Measurements from ENCODE around the gene PDGFA. TPM values are rescaled to one million over a fixed set of nuclear protein-coding genes. Genes with fewer than 3 reads are reported as not detected.

The PDGFA gene
- total and polyA plus RNA-seq, 12 donors = 14.3 to 38.5 (median 24.2) TPM

DNA sequence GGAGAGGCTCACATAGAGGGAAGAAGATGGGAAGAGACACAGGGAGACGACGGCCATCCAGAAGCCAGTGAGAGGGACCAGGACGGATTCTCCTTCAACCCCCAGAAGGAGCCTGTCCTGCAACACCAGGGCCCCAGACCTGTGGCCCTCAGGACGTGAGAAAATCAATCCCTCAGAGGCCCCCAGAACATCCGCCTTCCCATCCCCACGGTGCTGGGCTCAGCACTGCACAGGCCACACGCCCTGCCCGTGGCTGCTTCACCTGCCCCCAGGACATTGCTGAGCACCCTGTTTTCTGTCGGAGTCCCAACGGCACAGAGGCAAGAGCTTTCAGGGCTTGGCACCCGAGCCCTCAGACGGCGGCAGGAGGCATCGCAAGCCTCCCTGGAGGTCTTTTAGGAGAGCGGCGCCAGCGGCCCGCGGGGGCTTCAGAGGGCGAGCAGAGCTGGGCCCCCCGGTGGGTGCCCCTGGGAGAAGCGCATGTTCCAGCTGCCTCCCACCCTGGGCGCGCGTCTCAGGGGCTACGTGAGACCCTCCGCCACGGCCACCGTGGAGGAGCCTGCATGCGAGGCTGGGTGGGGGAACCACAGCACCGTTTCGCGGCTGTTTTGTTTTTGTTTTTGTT is 42.8 kb downstream of the PDGFA start:
- Histone ChIP-seq H3K4me1 (peaks cover 0 to 15% (median 5%) of the 10 kb centered on the region in 9 donors), H3K27ac (no peak overlapping the region), H3K27me3 (peaks cover 0 to 21% (median 14%) of the 10 kb centered on the region in 7 donors), H3K36me3 (no peaks in the 10 kb centered on the region), H3K4me3 (no peak overlapping the region), H3K9me3 (peaks cover 0 to 17% (median 3%) of the 10 kb centered on the region in 11 donors)
- DNase-seq (no peak), ATAC-seq (no peak)
- 90 to 94% methylated on average over 33 of the region's 33 CpGs for WGBS, 2 donors
- intact Hi-C loops (cut with DNase I) = no loop called here
- TF ChIP-seq, protein P1, sequence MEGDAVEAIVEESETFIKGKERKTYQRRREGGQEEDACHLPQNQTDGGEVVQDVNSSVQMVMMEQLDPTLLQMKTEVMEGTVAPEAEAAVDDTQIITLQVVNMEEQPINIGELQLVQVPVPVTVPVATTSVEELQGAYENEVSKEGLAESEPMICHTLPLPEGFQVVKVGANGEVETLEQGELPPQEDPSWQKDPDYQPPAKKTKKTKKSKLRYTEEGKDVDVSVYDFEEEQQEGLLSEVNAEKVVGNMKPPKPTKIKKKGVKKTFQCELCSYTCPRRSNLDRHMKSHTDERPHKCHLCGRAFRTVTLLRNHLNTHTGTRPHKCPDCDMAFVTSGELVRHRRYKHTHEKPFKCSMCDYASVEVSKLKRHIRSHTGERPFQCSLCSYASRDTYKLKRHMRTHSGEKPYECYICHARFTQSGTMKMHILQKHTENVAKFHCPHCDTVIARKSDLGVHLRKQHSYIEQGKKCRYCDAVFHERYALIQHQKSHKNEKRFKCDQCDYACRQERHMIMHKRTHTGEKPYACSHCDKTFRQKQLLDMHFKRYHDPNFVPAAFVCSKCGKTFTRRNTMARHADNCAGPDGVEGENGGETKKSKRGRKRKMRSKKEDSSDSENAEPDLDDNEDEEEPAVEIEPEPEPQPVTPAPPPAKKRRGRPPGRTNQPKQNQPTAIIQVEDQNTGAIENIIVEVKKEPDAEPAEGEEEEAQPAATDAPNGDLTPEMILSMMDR (IDR thresholded peaks at IDR 0.05) = no peak

DNA sequence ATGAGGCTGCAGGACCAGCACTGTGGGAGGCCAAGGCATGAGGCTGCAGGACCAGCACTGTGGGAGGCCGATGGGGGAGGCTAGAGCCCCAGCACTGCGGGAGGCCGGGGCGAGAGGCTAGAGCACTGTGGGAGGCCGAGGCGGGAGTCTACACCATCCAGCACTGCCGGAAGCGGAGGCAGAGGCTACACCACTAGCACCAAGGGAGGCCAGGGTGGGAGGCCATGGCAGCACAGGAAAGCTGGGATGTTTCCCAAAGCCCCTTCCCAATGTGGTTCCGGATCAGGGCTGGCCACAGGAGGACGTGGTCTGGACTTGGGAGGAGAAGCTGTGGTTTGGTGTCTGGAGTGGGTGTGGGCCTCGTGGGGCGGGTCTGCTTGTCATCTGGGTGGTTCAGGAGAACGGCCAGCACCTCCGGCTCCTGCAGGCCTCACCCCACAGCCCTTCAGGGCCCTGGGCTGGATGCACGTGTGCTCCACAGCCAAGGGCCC is 43.6 kb downstream of the PDGFA start:
- no peak overlapping the region for H3K4me3 ChIP-seq
- no peak overlapping the region for H3K27ac ChIP-seq
- intact Hi-C loops (cut with DNase I) = no loop called here
- no peak for ATAC-seq
- DNase-seq = no peak
- H3K9me3 ChIP-seq = peaks cover 0 to 17% (median 3%) of the 10 kb centered on the region in 11 donors
- TF ChIP-seq, protein P1 (IDR thresholded peaks at IDR 0.05) = no peak
- 95 to 96% methylated on average over 14 to 15 of the region's 15 CpGs for WGBS, 2 donors
- no peaks in the 10 kb centered on the region for H3K36me3 ChIP-seq
- H3K27me3 ChIP-seq = peaks cover 0 to 15% (median 12%) of the 10 kb centered on the region in 7 donors
- peaks cover 6 to 22% (median 11%) of the 10 kb centered on the region in 9 donors for H3K4me1 ChIP-seq

DNA sequence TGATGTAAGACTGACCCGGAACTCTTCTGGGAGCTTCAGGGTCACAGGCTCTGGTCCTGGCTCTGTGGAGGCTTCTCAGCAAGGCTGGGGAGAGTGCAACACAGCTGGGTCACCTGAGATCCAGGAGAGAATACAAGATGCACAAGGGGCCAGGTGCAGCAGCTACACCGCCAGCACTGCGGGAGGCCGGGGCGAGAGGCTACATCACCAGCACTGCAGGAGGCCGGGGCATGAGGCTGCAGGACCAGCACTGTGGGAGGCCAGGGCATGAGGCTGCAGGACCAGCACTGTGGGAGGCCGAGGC is 44.3 kb downstream of the PDGFA start:
- ATAC-seq = no peak
- intact Hi-C loops (cut with DNase I) = no loop called here
- H3K36me3 ChIP-seq = no peaks in the 10 kb centered on the region
- DNase-seq = no peak
- 99% methylated on average over 6 of the region's 7 CpGs for WGBS, 2 donors
- peaks cover 6 to 17% (median 11%) of the 10 kb centered on the region in 9 donors for H3K4me1 ChIP-seq
- H3K27ac ChIP-seq = no peak overlapping the region
- peaks cover 0 to 17% (median 3%) of the 10 kb centered on the region in 11 donors for H3K9me3 ChIP-seq
- no peak overlapping the region for H3K4me3 ChIP-seq
- peaks cover 0 to 9% (median 6%) of the 10 kb centered on the region in 7 donors for H3K27me3 ChIP-seq
- TF ChIP-seq, protein P1 (IDR thresholded peaks at IDR 0.05) = no peak

DNA sequence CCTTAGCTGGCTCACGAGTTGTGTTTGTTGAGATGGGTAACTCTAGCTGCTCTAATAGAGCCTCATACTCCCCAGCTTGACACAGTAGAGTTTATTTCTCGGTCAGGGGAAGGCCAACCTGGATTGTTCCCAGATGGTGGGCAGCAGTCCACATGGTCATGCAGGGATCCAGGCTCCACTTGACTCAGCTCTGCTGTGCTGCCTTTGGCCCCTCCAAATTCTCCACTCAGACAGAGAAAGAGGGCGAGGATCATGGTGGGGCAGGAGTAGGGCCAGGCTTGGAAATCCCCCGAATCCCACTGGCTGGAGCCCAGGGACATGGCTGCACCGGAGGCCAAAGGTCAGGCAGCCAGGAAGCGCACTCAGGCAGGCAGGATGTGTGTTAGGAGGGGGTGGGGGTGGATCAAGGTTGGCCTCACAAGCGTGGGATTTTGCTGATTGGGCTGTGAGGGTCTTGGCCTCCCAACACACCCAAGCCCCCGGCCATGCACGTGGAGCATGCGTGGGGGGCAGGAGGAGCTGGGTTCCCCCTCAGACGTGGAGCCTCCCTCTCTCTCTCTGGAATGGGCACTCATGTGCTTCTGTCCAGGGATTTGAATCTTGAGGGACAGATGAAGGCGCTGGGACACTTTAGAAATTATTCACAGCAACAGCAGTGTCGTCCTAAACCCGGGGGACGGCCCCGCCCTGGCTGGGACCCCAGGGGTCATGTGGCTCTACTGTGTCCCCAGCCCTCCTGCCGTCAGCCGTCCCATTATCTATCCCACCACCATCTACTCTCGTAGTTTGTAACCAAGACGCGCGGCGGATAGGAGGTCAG is 44.8 kb downstream of the PDGFA start:
- no peak for ATAC-seq
- intact Hi-C loops (cut with DNase I) = no loop called here
- Histone ChIP-seq H3K9me3 (peaks cover 0 to 17% (median 3%) of the 10 kb centered on the region in 11 donors), H3K27ac (no peak overlapping the region), H3K4me1 (peaks cover 6 to 18% (median 11%) of the 10 kb centered on the region in 9 donors), H3K36me3 (no peaks in the 10 kb centered on the region), H3K27me3 (peaks cover 0 to 3% (median 0%) of the 10 kb centered on the region in 7 donors), H3K4me3 (no peak overlapping the region)
- TF ChIP-seq, protein P1 (IDR thresholded peaks at IDR 0.05) = no peak
- DNase-seq = no peak
- WGBS, 2 donors = 81 to 84% methylated on average over 23 of the region's 23 CpGs
